Measurements from ENCODE around the gene CCDC107.

DNA sequence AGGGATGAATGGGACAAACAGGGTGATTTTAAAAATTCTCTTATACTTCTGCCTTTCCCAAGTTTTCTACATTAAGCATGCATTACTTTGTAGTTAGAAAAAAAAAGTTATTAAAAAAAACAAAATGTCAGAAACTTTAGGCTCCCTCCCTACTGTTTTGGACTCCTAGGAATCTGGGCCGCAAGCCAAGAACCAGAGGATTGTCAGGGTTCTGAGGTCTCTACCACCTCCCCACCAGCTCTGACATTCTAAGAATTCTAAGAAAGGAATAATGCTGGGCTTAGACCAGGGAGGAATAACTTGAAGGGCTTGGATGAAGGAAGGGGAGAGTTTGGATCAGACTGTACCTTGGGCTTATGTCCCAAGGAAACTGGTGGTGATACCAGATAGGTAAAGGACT is 8.0 kb downstream of the CCDC107 start:
- TF ChIP-seq CTCF (tag by site-specific recombination; IDR thresholded peaks at IDR 0.05) (no peak), PRDM1 (tag by site-specific recombination; IDR thresholded peaks at IDR 0.05) (no peak)

Data from HEK293 (cell line).